ENCODE data around the gene TBX2.

DNA sequence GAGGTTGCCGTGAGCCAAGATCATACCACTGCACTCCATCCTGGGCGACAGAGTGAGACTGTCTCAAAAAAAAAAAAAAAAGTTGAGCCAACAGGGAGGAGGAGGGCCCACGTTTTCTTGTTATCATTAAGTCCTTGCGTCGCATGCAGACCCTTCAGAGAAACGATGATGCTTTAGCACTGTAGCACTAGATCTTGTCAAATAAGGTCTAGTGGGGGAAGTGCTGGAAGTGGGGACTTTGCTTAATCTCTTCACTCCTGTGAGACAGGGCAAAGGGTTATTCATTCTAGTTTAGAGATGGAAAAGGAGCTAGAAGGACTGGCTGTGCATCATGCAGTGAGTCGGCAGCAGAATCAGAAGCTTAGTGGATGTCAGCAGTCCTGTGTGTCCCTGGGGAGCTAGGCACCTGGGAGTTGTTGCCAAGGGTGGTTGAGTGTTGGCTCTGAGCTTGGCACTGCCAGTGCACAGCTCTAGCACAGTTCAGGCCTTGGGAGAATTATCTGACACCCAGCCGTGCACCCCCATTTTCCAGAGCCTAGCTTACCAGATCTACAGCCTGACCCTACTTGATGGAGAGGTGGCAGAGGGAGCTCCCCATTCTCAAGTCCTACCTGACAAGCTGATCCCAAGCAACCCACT is 33.4 kb upstream of the TBX2 start:
- TF ChIP-seq, protein P1, sequence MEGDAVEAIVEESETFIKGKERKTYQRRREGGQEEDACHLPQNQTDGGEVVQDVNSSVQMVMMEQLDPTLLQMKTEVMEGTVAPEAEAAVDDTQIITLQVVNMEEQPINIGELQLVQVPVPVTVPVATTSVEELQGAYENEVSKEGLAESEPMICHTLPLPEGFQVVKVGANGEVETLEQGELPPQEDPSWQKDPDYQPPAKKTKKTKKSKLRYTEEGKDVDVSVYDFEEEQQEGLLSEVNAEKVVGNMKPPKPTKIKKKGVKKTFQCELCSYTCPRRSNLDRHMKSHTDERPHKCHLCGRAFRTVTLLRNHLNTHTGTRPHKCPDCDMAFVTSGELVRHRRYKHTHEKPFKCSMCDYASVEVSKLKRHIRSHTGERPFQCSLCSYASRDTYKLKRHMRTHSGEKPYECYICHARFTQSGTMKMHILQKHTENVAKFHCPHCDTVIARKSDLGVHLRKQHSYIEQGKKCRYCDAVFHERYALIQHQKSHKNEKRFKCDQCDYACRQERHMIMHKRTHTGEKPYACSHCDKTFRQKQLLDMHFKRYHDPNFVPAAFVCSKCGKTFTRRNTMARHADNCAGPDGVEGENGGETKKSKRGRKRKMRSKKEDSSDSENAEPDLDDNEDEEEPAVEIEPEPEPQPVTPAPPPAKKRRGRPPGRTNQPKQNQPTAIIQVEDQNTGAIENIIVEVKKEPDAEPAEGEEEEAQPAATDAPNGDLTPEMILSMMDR (IDR thresholded peaks at IDR 0.05): no peak
- TF ChIP-seq POLR2A (IDR thresholded peaks at IDR 0.05): no peak
